ENCODE results near the gene BEND5.

- TF ChIP-seq CTCF (IDR thresholded peaks at IDR 0.05): no peak
- no peak for TF ChIP-seq POLR2AphosphoS5 (IDR thresholded peaks at IDR 0.05)
- TF ChIP-seq POLR2A (IDR thresholded peaks at IDR 0.05): no peak
Observed at GRCh38 chr1:48749068-48749467, 27.6 kb downstream of the BEND5 start.

Measured in upper lobe of left lung (tissue), 4 donors.